Stimulated activated CD4-positive, alpha-beta T cell treated with anti-CD3 and anti-CD28 coated beads, Interleukin-4, amount 100 ng/mL, for 1 hour (primary cell): ENCODE results near the gene C9orf50.
"Not testable (repeated sequence)": the region's sequence is repeated elsewhere in the genome, so short reads cannot be mapped to it uniquely, and the experiment has no call there.

Experiments used
- DNase-seq: peaks from one replicate; pipeline ENCODE4 v3.0.0-alpha.2; 2020

C9orf50 gene

DNA sequence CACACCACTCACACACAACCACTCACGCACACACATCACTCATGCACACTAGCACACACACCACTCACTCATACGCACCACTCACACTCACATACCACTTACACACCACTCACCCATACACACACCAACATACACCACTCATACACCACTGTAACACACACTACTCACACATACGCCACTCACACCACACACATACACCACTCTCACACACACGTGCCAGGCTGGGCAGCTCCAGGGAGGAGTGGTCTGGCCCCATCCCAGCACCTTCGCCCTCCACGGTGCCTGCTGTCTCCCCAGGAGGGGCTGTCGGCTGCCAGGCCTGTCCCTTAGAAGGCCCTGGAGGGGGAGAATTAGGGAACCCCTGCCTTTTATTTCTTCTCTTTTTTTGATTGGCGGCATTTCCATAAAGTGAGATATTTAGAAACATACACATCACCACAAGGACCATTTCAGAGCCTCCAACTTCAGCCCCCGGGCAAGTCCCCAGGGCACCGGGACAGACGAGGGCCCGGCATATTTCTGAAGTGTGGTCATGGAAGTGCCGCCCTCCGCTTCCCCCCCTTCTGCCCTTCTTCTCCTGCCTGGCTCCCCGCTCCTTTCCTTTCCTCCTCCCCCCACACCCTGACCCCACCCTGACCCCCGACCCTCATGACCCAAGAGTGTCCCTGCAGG lies 27.3 kb upstream of the C9orf50 start:
- no peak for DNase-seq

DNA sequence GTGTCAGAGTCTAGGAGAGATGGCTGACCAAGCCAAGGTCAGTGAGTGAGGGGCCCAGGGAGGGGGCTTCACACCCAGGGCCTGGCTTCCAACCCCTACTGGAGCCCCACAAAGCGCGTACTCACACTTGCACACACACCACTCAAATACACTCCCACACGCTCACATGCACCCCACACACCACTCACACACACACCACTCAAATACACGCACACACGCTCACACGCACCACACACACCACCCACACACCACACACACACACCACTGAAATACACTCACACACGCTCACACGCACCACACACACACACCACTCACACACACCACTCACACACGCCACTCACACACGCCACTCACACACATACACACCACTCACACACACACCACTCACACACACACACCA lies 26.7 kb upstream of the C9orf50 start:
- DNase-seq = no peak

DNA sequence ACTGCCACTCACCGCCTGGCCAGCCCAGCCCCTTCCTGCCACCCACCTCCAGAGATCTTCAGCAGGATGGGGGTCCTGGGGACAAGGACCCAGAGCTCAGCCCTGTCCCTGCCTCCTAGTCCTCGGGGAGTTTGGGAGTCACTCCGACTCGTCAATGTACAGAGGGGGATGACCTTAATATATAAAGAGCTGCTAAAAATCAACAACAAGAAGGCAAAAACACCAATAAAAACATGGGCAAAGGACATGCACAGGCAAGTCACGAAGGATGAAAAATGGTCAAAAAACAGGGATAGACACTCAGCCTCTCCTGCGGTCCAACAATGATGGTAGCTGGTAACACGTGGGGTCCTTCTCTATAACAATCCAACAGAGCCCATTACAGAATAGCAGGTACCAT lies 25.8 kb upstream of the C9orf50 start:
- DNase-seq = no peak

DNA sequence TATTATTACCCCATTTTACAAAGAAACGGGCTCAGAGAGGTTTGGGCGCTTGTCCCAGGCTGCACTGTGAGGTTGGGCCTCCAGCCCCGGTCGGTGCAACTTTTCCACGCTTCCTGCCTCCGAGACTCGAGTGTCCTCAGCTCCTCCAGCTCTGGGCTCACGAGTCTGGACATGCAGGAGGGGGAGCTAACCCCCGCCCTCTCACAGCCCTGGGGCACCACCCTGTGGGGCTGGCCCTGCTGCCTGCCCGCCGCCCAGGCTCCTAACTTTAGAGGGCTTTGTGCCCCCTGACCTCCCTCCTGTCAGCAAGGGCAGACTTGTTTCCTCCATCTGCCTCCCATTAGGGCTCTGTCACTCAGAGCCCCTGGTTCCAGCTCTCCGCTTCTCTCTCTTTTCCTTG lies 25.4 kb upstream of the C9orf50 start:
- DNase-seq = no peak

DNA sequence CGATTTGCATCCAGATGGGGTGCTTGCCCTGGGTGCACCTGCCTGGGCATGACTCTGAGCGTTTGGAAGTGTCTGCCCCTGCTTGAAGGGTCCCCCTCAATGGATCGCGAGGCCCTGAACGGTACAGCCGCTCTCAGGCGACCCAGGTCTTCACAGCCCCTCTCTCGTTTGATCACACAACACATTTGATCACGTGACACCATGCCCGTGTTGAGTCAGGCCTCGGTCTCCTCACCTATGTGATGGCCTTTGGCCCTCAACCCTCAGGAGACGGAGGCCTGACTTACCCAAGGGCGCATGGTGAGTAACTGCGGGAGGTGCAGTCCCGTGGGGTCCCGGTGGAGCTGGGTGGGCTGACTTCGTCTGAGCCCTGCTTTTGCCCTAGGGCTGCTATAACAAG lies 24.0 kb upstream of the C9orf50 start:
- DNase-seq = no peak

DNA sequence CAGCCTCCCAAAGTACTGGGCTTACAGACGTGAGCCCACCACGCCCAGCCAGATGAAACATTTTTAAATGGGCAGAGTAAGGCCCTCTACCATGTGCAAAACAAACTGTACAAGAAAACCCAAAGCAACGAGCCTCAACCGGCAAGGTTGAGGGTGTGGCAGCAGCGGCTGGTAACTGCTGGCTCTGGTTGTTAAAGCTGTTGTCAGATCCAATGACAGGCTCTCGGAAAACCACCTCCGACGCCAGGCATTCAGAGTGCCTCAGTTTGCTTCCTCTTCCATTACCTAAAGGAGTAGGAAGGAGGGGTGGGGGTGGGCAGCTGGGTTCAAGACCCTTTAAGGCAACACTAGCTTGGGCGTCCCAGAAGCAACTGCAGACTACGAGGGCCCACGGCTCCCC lies 23.5 kb upstream of the C9orf50 start:
- DNase-seq = no peak

DNA sequence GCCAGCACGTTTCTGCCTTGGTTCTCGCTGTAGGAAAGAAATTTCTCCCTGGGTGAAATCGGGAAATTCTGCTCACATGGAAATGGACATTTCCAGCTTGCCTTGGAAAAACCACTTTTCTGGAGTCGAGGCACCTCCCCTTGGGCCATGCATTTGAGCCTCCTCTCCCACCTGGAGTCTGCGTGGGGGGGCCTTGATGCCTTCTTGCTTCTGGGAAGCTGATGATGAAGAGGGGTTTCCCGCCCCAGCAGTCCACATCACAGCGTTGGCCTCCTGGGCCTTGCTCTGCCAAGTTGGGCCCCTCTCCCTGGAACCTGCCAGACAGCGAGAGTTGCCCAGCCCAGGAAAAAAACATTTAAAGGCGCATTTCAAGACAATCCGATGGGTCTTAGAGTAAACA lies 22.8 kb upstream of the C9orf50 start:
- DNase-seq = no peak

DNA sequence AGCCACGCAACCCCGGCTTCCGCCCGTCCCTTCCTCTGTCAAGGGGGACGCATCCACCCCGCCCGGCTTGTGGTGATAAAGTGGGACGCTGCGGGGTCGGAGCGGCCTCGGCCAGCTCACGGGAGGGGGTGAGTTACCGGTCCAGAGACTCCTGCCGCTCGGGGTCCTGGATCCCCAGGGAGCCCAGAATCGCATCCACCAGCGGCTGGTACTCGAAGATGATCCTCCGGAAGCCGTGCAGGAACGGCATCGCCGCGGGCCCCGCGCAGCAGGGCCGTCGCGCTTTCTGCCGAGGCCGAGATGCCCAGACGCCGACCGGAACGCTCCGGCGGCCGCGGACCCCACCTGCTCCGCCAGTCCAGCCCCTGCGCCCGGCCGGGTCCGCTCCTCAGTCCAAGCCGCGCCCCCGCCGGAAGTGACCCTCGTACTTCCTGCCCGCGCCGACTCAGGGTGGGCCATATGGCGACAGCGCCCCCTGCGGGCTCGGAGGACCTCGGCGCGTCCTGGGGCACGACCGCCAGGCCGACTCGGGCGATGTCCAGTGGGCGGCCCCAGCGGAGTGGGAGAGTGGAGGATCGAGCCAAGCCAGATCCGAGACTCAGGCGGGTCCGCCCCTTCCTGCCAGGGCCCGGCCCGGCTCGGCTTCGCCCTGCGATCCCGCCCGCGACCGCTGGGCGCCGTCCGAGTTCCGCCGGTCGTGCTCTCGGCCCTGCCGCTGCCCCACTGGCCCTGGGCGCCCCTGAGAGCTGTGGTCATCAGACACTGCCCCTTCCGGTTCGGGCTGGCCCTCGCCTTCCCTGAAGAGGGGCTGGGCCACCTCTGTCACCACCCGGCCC lies 21.1 kb upstream of the C9orf50 start, which contains the start of gene ASB6:
ASB6 (minus strand) TSS at position 402 of the 836 bp plus-strand sequence; CDS start at position 250, 152 bp downstream.
- peak; percentile 96 for DNase-seq

DNA sequence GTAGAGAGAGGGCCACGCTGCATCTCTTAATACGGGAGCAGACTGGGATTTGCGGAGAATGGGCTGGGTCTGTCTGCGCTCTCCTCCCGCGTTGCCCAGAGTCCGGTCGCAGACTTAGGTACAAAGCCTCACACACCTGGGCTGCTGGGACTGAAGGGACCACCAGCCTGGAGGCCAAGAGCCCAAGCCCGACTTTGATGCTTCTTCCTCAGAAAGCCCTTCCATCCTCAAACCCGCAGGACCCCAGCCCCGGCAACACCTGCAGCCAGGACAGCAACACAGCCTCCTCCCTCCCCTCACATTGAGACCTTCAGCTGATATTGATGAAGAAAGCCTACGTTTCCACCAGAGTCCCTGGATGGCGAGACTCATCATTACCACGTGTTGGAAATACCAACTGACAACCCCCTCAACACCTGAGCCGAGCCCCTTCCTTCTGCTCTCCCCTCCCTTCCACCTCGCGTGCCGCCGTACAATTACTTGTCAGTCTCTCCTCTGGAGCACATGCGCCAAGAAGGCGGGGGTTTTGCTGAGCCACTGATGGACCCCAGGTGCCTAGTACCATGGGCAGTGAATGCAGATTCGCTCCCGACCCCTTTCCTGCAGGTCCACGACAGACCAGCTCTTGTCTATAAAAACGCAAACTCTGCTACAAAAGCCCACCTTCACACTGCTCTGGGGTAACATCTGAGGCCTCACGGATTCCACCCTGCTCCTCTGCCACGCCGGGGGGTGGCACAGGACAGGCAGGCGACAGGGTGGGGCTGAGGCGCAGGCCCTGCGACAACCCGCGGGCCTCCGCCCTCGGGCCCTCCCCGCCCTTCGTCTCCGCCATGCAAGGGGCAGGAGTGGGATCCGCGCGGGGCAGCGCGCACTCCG lies 20.2 kb upstream of the C9orf50 start:
- DNase-seq = no peak

DNA sequence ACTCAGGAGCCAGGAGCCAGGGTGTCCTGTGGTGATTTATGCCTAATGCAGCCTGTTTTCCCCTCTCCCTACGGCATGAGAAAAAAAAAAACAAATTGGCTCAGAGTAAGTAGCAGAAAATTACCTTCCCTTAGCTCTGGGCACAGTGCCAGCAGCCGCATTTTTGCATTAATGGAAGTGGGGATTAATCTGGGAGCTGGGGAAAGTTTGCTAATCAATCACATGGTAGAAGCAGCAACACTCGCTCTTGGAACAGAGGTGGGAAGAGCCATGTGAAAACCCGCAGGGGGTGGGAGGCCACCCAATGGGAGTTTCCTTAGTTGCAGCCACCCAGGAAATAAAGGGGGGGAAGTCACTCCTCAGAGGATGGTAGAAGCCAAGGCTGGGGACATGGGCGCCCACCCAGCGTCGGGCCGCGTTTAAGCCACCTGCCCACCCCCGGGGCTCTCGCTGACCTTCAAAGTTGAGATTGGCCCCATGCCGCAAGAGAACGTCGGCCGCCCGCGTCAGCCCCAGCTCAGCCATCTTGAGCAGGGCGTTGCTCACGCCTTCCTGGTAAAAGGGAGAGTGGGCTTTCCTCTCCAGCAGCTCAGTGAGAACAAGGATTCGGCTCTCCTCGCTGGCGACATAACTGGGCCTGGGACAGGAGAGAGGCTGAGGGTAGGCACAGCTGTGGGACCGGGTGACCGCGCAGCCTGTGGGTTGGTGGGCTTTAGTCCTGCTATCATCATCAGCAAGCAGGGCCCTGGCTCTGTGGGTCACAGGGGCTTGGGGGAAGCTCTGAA lies 19.4 kb upstream of the C9orf50 start:
- DNase-seq = no peak

DNA sequence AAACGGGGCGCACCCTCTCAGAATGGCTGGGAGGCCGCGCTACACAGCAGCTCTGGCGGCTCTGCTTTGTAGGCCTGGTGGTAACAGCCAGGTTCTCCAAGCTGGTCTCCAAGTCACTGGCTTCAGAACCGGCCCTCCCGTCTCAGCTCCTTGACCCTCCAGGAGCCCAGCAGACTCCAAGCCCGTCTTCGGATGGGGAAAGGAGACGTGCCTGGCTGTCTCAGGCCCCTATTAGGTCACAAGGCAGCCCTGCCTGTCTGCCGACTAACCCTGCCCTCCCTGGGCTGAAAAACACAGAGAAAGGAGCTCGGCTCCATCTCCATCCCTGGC lies 18.8 kb upstream of the C9orf50 start:
- no peak for DNase-seq

DNA sequence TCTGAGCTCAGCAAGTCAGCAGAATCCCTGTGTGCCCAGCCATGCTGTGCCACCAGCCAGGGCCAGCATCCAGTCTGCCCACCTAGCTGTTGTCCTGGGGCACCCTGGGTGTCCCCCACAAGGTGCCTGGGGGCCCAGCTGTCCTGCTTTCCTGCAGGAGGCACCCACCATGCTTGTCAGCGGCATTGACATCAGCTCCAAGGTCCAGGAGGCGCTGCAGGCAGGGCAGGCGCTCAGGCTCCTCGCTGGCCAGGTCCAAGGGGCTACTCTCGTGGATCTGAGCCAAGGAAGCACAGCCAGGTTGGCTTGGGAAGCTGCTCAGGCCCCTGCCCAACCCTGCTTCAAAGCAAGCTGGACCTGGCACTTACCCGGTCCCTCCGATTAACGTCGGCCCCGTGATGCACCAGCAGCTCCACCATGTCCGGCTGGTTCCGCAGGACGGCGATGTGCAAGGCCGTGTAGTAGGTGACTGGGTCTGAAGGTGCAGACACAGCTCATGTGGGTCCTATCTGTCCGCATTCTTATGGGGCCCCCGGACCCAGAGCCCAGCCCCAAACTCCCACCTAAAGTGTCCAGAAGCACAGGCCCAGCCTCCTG lies 18.2 kb upstream of the C9orf50 start:
- DNase-seq = no peak

DNA sequence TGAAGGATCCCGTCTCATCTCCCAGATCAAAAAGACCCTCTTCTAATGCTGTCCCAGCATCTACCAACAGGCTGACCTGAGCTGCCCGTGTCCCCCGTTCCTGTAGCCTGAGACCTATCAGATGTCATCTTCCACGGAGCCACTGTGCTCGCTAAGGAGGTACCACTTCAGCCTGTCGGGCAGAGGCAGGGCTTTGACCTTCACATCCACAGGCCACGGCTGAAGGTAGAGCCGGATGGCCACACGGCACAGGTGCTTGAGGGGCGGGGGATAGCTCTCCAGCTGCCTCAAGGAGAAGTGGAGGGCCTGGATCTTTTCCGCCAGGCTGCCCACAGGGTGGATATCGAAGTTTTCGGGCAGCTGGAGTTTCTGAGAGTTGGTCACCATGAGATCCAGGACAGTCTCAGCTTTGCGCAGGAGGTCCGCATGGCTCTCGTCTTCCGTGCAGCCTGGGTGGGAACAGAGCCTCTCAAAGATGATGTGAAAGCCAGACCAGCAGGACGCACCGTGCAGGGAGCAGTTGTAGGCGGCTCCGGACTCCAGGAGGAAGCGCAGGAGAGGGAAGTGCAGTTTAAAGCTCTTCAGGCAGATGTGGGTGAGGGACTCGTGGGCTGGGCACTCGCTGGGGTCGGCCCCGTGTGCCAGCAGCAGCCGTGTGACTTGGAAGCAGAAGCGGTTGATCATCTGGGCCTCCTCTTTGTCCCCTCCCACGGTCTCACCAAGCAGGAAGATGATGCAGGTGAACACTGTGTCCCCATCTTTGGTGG lies 17.0 kb upstream of the C9orf50 start:
- no peak for DNase-seq

DNA sequence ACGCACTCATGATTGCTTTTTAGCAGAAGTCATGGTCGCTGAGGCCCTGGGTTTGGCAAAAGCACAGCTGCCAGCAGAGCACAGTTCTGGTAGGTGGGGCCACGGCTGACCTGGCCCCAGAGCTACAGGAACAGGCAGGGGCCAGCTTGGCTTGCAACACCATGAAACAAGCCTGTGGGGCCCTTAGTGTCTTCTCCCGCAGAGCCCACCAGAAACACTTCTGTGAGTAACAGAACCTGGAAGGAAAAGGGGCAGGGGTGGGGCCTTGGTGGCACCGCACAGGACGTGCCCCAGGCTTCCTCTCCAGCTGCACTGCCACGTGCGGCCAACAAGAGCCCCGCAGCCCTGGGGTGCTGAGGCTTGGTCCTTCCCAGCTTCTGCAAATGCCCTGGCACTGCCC lies 16.2 kb upstream of the C9orf50 start:
- DNase-seq = no peak

DNA sequence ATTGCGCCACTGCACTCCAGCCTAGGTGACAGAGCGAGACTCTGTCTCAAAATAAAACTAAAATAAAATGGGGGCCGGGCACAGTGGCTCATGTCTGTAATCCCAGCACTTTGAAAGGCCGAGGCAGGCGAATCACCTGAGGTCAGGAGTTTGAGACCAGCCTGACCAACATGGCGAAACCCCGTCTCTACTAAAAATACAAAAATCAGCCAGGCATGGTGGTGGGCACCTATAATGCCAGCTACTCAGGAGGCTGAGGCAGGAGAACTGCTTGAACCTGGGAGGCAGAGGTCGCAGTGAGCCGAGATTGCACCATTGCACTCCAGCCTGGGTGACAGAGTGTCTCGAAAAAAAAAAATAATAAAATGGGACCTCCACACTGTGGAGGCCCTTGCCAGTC lies 15.4 kb upstream of the C9orf50 start:
- DNase-seq = not testable (repeated sequence)

DNA sequence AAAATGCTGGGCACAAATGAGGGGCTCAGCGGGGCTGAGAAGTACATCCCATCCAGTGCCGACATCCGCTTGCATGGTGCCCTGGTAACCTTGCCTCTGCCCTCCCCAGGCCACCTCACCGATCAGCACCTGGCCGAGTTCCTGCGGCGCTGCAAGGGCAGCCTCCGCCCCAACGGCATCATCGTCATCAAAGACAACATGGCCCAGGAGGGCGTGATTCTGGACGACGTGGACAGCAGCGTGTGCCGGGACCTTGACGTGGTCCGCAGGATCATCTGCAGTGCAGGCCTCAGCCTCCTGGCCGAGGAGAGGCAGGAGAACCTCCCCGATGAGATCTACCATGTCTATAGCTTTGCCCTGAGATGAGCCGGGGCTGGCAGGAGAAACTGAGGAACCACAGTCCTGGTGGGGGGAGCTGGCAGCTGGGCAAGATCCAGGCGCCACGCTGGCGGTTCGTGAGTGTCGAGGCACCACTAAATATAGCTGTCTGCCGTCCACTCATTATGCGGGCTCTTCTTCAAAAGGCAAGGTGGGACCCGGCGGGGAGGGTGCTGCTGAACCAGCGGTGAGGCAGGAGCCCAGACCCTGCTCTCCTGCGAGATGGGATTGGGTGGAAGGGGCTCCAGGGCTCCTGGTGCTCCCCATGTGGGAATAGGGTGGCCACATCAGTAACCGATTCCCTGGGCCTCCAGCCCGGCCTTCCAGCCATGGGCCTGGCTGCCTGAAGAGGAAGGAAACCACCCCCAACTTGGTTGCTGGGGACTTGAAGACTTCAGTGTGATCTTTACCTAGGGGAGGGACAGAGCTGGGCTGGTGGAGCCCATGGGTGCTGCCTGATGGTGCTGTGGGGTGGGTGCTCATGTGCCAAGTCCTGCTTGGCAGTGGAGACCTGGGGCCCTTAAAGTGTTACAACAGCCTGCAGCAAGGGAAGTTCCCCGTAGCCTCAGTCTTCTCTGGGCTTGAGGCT lies 14.5 kb upstream of the C9orf50 start:
- no peak for DNase-seq

DNA sequence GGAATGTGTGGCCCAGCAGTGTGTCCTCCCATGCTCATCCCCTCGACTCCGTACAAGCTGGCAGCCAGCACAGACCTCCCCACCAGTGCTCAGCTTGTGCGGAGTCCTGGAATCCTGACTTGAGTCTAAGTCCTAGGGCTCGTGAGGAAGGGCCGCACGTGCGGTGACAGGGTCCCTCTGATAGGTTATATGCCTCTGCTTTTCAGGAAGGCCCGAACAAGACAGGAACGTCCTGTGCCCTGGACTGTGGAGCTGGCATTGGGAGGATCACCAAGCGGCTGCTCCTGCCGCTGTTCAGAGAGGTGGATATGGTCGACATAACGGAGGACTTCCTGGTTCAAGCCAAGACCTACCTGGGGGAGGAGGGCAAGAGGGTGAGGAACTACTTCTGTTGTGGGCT lies 12.9 kb upstream of the C9orf50 start:
- DNase-seq = no peak

DNA sequence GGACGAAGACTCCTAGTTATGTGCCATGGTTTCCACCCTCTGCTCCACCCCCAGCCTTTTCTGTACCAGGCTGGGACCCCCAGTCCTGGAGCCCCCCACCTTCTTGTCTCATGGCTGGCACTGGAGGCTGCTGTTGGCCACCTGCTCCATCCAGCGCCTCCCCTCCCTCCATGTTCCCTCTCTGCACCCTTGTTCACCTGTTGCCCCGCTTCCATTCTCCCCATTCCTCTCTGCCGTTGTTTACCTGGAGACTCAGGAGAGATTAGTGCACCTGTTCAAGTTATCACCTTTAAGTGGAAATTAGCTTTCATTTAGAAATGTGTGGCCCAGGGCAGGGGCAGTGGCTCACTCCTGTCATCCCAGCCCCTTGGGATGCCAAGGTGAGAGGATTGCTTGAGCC lies 12.3 kb upstream of the C9orf50 start:
- DNase-seq = no peak

DNA sequence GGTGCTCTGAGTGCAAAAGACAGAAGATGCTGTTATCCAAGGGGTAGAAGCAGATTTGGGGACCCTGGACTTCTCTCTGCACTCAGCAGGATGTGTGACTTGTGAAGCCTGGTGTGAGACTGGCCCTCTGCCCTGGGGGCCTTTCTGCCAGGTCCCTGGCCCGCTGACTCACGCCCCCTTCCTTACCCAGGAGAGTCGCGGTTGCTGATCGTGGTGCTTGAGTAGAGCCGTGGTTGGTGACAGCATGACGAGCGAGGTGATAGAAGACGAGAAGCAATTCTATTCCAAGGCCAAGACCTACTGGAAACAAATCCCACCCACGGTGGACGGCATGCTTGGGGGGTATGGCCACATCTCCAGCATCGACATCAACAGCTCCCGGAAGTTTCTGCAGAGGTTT lies 11.6 kb upstream of the C9orf50 start:
- no peak for DNase-seq

DNA sequence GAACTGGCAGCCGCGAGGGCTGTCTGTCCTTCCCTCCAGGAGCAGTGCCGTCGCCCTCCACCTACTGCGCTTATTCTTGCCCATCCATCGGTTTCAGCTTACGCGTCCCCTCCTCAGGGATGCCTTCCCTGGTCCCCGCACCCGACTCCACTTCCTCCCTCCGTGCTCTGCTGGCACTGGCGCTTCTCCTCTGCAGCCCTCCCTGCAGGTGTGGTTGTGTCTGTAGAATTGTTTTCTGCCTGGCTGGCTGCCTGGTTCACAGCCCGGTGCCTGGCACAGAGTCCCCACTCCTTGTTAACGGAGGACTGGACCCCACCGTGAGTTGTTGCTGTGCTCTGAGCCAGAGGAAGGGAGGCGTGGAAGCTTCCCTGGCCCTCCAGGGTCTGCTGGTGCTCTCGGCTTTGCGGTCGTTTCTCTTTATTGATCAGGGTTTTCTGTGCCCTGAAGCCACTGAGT lies 10.8 kb upstream of the C9orf50 start:
- DNase-seq = no peak
